AG04450 (cell line): ENCODE data around the gene OR2AT4. TPM values are rescaled to one million over a fixed set of nuclear protein-coding genes. Genes with fewer than 3 reads are reported as not detected.

ENCODE experiments used
- CTCF ChIA-PET: fragments of 300-600, 350-600 bp; formaldehyde crosslinking; extraction: SDS; loops from one replicate; lab custom pipeline; 2022; ENCODE audit warnings: antibody characterized with exemption, inconsistent platforms; lab: Charles Lee
- POLR2A ChIA-PET: fragments of 350-600 bp; formaldehyde crosslinking; extraction: SDS; loops from one replicate; lab custom pipeline; 2021; ENCODE audit warnings: antibody characterized with exemption, inconsistent platforms; lab: Yijun Ruan, JAX
- DNase-seq: peaks from one replicate; pipeline ENCODE4 v3.0.0-alpha.2; 2011; ENCODE audit warnings: low read depth, low spot score
- H3K27ac ChIP-seq: one replicate; pipeline ENCODE4 v1.5.1; 2012; ENCODE audit warnings: low read depth, low read length, control low read depth
- H3K27me3 ChIP-seq: one replicate; pipeline ENCODE4 v1.6.0; 2012; ENCODE audit warnings: low read length; ENCODE audit not compliant: control insufficient read depth, insufficient read depth
- H3K4me3 ChIP-seq: 2 replicates; pipeline ENCODE4 v1.5.1; 2011; ENCODE audit warnings: mild to moderate bottlenecking, low read depth, low read length, control low read depth
- H3K9me3 ChIP-seq: 2 replicates; pipeline ENCODE4 v1.5.1; 2012; ENCODE audit warnings: low read length; ENCODE audit not compliant: control insufficient read depth, insufficient read depth
- polyA plus RNA-seq: library from polyadenylated mRNA; depleted of rRNA; stranded (reverse); fragments of >200 nt; gene quantifications from 2 replicates; pipeline ENCODE4 v1.2.3, GENCODE V29; 2011
- TF ChIP-seq, protein P1 (sequence below): IDR thresholded peaks from 2 replicates; pipeline ENCODE4 v1.5.1; 2011; ENCODE audit warnings: low read depth, low read length, control low read depth, inconsistent platforms

Gene OR2AT4
- polyA plus RNA-seq, 1 experiment, result not detected

DNA sequence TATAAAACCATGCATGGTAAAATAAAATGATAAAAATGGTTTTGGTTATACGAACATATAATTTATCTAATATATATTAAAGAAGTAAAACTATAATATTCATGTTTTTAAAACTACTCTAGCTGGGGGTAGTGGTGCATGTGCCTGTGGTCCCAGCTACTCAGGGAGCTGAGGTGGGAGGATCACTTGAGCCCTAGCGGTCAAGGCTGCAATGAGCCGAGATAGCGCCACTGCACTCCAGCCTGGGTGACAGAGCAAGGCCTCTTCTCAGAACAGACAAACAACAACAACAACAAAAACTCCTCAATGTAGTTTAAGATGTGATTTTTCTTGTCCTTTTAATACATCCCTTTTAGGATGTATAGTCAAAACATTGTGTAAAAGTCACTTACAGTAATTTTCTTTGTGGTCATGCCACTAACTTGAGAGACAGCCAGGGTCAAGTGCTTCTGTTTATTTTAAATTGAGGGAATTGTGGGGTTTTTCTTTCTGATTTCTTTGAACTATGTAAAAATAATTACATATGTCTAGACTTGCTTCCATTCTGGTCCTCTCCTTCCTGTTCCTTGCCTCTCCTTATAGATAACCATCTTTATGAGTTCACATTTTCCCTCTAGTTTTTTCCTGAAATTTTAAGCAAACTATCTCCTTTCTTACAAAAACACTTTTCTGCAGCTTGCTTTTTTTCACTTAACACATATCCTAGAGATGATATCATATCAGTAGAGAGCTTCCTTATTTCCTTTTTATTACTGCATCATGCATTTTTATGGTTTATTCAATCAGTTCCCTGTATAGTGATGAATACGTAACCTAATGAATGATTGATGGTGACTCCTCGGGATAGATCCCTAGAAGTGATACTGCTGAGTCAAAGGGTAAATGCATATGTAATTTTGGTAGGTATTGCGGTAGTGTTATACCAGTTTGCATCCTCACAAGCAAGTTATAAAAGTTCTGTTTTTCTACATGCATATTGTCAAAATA, 9.1 kb downstream of the OR2AT4 start:
- H3K27ac ChIP-seq, result no peak overlapping the region
- no peak overlapping the region for H3K4me3 ChIP-seq
- TF ChIP-seq, protein P1, sequence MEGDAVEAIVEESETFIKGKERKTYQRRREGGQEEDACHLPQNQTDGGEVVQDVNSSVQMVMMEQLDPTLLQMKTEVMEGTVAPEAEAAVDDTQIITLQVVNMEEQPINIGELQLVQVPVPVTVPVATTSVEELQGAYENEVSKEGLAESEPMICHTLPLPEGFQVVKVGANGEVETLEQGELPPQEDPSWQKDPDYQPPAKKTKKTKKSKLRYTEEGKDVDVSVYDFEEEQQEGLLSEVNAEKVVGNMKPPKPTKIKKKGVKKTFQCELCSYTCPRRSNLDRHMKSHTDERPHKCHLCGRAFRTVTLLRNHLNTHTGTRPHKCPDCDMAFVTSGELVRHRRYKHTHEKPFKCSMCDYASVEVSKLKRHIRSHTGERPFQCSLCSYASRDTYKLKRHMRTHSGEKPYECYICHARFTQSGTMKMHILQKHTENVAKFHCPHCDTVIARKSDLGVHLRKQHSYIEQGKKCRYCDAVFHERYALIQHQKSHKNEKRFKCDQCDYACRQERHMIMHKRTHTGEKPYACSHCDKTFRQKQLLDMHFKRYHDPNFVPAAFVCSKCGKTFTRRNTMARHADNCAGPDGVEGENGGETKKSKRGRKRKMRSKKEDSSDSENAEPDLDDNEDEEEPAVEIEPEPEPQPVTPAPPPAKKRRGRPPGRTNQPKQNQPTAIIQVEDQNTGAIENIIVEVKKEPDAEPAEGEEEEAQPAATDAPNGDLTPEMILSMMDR, result no peak
- H3K27me3 ChIP-seq, result peaks cover 22% of the 10 kb centered on the region
- no peak for DNase-seq
- POLR2A ChIA-PET, result no interaction called here
- H3K9me3 ChIP-seq, result peaks cover 6% of the 10 kb centered on the region; the same call in 1 of the 2 replicates
- CTCF ChIA-PET, result interaction anchor here (0.6 kb wide), 1 partner anchor 51 kb away, joined by 4 read pairs; no protein-coding TSS in a partner anchor

DNA sequence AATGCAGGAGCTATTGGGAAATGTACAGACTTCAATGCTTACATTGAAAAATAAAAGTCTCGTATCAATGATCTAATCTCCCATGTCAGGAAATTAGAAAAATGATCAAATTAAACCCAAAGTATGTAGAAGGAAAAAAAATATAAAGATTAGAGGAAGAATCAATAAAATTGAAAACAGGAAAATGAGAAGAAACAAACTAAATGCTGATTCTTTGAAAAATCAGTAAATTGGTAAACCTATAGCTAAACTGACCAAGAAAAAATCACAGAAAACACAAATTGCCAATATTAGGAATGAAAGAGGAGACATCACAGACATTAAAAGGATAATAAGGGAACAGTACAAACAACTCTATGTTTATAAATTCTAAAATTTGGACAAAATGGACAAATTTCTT, 11.8 kb downstream of the OR2AT4 start:
- H3K27ac ChIP-seq, result no peak overlapping the region
- ChIA-PET CTCF (interaction anchor here (1.3 kb wide), 1 partner anchor 120 kb away, joined by 5 read pairs; no protein-coding TSS in a partner anchor), POLR2A (no interaction called here)
- TF ChIP-seq, protein P1, result no peak
- H3K9me3 ChIP-seq, result no peaks in the 10 kb centered on the region
- H3K4me3 ChIP-seq, result no peak overlapping the region
- no peak for DNase-seq
- peaks cover 20% of the 10 kb centered on the region for H3K27me3 ChIP-seq

DNA sequence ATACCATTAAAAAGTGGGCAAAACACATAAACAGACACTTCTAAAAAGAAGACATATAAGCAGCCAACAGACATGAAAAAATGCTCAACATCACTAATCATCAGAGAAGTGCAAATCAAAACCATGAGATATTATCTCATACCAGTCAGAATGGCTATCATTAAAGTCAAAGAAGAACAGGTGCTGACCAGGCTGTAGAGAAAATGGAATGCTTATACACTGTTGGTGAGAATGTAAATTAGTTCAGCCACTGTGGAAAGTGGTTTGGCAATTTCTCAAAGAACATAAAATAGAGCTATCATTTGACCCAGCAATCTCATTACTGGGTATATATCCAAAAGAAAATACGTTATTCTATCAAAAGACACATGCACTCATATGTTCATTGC, 13.5 kb downstream of the OR2AT4 start:
- Histone ChIP-seq H3K27me3 (peaks cover 13% of the 10 kb centered on the region), H3K9me3 (no peaks in the 10 kb centered on the region), H3K27ac (no peak overlapping the region), H3K4me3 (no peak overlapping the region)
- DNase-seq, result no peak
- POLR2A ChIA-PET, result interaction anchor here (0.6 kb wide), 1 partner anchor 27 kb away, joined by 4 read pairs; no protein-coding TSS in a partner anchor
- CTCF ChIA-PET, result no interaction called here
- TF ChIP-seq, protein P1, result no peak

DNA sequence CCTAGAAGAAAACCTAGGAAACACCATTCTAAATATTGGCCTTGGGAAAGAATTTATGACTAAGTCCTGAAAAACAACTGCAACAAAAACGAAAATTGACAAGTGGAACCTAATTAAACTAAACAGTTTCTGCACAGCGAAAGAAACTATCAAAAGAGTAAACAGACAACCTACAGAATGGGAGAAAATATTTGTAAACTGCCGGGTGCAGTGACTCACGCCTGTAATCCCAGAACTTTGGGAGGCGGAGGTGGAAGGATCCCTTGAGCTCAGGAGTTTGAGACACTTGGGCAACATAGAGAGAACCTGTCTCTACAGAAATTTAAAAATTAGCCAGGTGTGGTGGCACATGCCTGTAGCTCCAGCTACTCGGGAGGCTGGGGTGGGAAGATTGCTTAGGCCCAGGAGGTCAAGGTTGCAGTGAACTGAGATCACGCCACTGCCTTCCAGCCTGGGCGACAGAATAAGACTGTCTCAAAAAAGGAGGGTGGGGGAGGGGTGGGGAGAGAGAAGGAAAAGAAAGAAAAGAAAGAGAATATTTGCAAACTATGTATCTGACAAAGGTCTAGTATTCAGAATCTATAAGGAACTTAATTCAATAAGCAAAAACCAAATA, 14.0 kb downstream of the OR2AT4 start:
- CTCF ChIA-PET, result no interaction called here
- DNase-seq, result no peak
- Histone ChIP-seq H3K9me3 (no peaks in the 10 kb centered on the region), H3K27me3 (peaks cover 13% of the 10 kb centered on the region), H3K4me3 (no peak overlapping the region), H3K27ac (no peak overlapping the region)
- POLR2A ChIA-PET, result interaction anchor here (0.6 kb wide), 1 partner anchor 27 kb away, joined by 4 read pairs; no protein-coding TSS in a partner anchor
- TF ChIP-seq, protein P1, result no peak
